Effector memory CD4-positive, alpha-beta T cell (primary cell): ENCODE results near the gene L3MBTL4.

ENCODE experiments used
- DNase-seq, 3 donors: peaks; one replicate each; pipeline ENCODE4 v3.0.0-alpha.2; 2020
- H3K27ac ChIP-seq: 2 replicates; pipeline ENCODE4 v1.7.0; 2013; ENCODE audit warnings: mild to moderate bottlenecking, low read length, moderate library complexity; ENCODE audit not compliant: insufficient read depth, poor library complexity, severe bottlenecking
- H3K27me3 ChIP-seq: replicated peaks from 2 replicates; pipeline ENCODE4 v1.7.0; 2013; ENCODE audit warnings: mild to moderate bottlenecking, low read length; ENCODE audit not compliant: insufficient read depth, control insufficient read depth, poor library complexity, severe bottlenecking
- H3K36me3 ChIP-seq: 2 replicates; pipeline ENCODE4 v1.7.0; 2013; ENCODE audit warnings: mild to moderate bottlenecking, low read length, moderate library complexity; ENCODE audit not compliant: control insufficient read depth, insufficient read depth
- H3K4me1 ChIP-seq: 2 replicates; pipeline ENCODE4 v1.7.0; 2013; ENCODE audit warnings: low read length, mild to moderate bottlenecking; ENCODE audit not compliant: control insufficient read depth, insufficient read depth, poor library complexity, severe bottlenecking
- H3K4me3 ChIP-seq: 2 replicates; pipeline ENCODE4 v1.7.0; 2013; ENCODE audit warnings: low read length, low read depth, mild to moderate bottlenecking; ENCODE audit not compliant: insufficient read depth, poor library complexity, severe bottlenecking
- H3K9me3 ChIP-seq: 2 replicates; pipeline ENCODE4 v1.7.0; 2013; ENCODE audit warnings: mild to moderate bottlenecking, low read length, moderate library complexity; ENCODE audit not compliant: control insufficient read depth
- total RNA-seq, 3 donors: gene quantifications; one replicate each; lab custom pipeline; 2026; lab: John Stamatoyannopoulos, UW

The L3MBTL4 gene
- 0.17 to 0.77 (median 0.35) reads per million in 3 donors for total RNA-seq

DNA sequence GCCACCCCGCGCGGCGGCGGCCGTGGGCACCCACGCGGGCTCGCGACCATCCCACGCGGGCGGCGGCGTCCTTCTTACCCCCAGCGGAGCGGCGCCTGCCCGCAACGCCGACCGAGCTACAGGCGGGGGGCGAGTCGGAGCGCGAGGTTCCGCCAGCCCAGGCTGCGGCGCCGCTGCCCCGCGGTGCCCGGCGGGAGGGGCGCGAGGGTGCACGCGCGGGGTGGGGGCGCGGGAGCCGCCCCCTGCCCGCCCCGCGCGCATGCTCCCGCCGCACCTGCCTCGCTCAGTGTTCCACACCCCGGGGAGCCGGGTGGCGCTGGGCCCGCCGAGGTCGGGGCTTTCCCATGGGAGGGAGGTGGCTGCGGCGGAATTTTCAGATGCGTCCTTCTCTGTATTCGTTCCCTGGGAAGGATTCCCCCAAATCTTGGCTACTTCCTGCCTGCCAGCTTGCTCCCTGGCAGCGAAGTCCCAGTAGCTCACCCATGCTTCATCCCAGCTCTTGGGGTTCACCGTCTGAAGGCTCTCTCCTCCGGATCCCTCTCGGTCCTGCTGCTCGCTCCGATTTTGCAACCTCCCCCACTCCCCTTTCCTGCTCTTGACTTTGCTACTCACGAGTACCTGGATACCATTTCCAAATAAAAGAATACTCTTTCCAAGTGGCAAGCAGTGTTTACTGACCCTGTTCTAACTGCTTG, at the start of gene L3MBTL4:
Gene L3MBTL4 (minus strand): TSS at position 189 of the 695 bp plus-strand sequence. CDS start 103,286 bp downstream, outside the sequence.
- Histone ChIP-seq H3K36me3 (no peaks in the 10 kb centered on the region), H3K27ac (no peak within 1 kb of the TSS), H3K4me3 (no peak within 1 kb of the TSS), H3K27me3 (no peaks in the 10 kb centered on the region), H3K4me1 (no peaks in the 10 kb centered on the region), H3K9me3 (no peaks in the 10 kb centered on the region)
- no peak for DNase-seq

DNA sequence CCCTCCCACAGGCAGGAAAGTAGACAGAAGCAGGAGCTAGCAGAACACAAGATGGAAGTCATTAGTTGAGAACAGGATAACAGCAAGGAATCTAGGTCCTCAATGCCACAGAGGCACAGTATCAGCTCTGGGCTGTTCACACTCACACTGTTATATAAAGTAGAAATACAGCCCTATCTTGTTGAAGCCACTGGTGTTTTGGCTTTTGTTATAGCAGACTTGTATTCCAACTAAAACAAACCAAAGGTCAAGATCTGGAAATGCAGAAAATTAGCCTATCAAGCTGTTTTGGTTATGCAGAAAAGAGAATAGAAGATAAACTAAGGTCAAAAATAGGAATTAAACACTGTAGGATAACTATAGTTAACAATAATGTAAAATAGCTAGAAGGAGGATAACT, 37.5 kb upstream of the L3MBTL4 start:
- no peak for DNase-seq
- Histone ChIP-seq H3K4me1 (no peaks in the 10 kb centered on the region), H3K9me3 (no peaks in the 10 kb centered on the region), H3K4me3 (no peak overlapping the region), H3K27me3 (no peaks in the 10 kb centered on the region), H3K36me3 (no peaks in the 10 kb centered on the region), H3K27ac (no peak overlapping the region)

DNA sequence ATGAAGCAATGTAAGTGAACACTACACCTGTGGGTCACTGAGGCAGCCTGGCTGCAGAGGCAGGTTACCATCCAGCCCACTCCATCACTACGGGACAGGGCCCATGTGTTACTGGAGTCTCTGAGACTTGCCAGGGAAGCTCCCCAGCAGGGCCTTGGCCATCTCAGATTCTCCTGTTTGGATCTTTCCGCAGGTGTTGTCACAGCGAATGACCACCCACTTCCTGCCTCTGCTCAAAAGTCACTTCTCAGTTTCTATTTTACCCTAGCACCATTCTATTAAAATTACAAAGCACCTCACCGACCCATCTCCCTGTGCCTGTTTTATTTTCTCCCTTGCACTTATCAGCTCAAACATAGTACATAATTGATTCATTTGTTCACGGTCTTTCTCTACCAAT, 34.5 kb upstream of the L3MBTL4 start:
- Histone ChIP-seq H3K36me3 (no peaks in the 10 kb centered on the region), H3K4me1 (no peaks in the 10 kb centered on the region), H3K9me3 (no peaks in the 10 kb centered on the region), H3K27ac (no peak overlapping the region), H3K4me3 (no peak overlapping the region), H3K27me3 (no peaks in the 10 kb centered on the region)
- no peak for DNase-seq

DNA sequence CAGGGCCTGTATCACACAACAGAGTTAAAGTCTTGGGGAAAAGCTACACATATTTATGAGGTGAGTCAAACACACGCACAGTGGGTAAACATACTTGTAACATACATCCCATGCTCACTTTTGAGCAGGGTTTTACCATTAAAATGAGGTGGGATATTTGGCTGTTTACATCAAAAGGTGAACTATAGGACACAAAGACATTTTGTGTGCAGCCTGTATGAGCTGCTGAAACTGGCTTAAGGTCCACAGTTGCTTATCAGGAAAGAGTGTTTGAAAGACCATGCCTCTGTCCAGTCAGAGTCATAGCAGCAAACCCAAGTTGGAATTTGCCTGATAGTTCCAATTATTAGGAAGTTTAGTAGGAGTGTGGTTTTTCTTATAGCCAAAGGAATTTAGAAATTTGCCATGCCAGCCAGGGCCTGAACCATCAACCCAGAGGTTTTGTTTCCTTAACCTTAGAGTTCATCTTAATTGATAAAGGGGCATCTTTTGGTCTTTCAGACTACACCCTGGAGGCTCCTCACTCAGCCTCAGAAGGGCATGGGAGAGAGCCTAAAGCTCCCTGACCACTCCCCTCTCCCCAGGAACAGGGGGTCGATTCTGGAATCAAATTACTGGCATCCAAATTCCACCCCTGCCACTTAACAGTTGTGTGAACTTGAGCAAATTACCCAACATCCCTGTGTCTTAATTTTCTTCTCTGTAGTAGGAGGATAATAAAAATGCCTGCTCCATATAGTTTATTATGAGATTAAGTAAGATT, 29.9 kb upstream of the L3MBTL4 start:
- Histone ChIP-seq H3K4me3 (no peak overlapping the region), H3K27me3 (no peaks in the 10 kb centered on the region), H3K4me1 (no peaks in the 10 kb centered on the region), H3K27ac (no peak overlapping the region), H3K36me3 (no peaks in the 10 kb centered on the region), H3K9me3 (no peaks in the 10 kb centered on the region)
- DNase-seq, result no peak

DNA sequence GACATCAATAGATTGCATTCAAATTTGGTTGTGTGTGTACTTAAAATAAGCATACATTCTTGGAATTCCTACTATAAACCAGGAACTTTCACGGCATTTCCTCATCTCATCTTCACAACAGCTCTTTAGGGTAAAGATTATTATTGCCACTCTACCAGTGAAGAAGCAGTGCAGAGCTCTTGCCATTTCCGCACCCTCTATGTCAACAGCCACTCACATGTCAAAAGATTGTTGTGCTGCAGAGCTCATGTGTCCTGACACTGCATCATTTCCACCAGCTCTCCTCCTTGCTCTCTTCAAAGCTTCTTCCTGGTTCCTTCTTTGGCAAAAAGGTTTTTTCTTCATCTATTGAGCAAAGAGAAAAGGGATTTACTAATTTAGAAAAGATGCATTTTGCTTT, 26.5 kb upstream of the L3MBTL4 start:
- Histone ChIP-seq H3K36me3 (no peaks in the 10 kb centered on the region), H3K27ac (no peak overlapping the region), H3K4me3 (no peak overlapping the region), H3K4me1 (no peaks in the 10 kb centered on the region), H3K27me3 (no peaks in the 10 kb centered on the region), H3K9me3 (no peaks in the 10 kb centered on the region)
- DNase-seq, result no peak

DNA sequence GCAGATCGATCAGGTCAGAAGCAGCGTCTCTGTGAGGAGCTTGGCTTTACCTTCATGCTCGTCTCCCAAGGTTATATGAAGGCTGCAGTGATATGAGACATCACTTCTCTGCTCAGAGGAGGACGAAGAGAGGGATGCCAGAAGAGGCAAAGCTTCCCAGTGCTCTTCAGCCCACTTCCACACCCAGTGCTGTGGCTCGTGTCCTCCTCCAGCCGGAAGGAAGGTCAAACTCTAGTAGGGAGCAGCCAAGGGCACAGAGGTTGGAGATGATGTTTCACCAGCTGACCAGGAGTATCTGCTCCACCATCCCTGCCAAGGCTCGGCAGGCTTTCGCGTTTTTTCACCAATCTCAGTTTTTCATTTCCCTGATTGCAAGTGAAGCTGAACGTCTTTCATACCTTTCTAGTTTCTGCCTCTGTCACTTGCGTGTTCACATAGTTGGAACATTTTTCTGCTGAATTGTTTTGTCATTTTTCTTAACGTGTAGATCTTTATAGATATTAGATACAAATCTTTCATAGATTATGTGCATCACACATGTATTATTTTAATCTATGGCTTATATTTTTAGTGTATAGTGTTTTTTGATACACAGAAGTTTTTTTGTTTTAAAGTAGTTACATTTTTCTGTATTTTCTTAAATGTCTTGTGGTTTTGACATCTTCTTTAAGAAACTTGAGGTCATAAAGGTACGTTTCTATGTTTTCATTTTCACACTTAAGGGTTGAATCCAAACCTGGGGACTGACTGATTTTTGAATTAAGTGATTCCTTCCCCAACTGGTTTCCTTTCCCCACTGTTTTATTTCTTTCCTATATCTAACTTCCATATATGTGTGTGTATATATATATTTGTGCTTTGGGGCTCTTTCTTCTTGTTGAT, 23.5 kb upstream of the L3MBTL4 start:
- DNase-seq, result no peak
- no peaks in the 10 kb centered on the region for H3K27me3 ChIP-seq
- no peaks in the 10 kb centered on the region for H3K9me3 ChIP-seq
- H3K36me3 ChIP-seq, result no peaks in the 10 kb centered on the region
- no peak overlapping the region for H3K27ac ChIP-seq
- no peaks in the 10 kb centered on the region for H3K4me1 ChIP-seq
- no peak overlapping the region for H3K4me3 ChIP-seq

DNA sequence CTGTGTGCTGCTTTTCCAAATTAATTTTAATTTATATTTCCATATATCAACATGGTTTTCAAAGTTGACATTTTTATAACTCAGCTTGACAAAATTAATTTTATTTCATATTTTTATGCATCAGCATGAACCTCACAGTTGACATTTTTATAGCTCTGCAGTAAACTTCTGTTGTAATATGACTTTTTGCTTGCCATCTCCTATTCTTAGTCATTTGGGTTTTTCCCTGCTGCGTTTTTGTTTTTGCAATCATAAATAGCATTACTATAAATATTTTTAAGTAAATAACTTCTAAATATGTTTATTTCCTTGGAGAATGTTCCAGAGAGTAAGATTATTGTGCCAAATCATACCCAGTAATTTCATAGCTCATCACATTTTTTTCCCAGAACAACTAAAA, 21.0 kb upstream of the L3MBTL4 start:
- H3K27me3 ChIP-seq, result no peaks in the 10 kb centered on the region
- no peak overlapping the region for H3K27ac ChIP-seq
- no peak for DNase-seq
- no peak overlapping the region for H3K4me3 ChIP-seq
- H3K36me3 ChIP-seq, result no peaks in the 10 kb centered on the region
- no peaks in the 10 kb centered on the region for H3K4me1 ChIP-seq
- H3K9me3 ChIP-seq, result no peaks in the 10 kb centered on the region

GRCh38 chr18:6434987-6435709, 20.4 kb upstream of the L3MBTL4 start:
- H3K4me3 ChIP-seq, result no peak overlapping the region
- no peaks in the 10 kb centered on the region for H3K9me3 ChIP-seq
- H3K4me1 ChIP-seq, result no peaks in the 10 kb centered on the region
- no peaks in the 10 kb centered on the region for H3K27me3 ChIP-seq
- DNase-seq, result no peak
- no peaks in the 10 kb centered on the region for H3K36me3 ChIP-seq
- no peak overlapping the region for H3K27ac ChIP-seq

GRCh38 chr18:6434481-6434880, 19.8 kb upstream of the L3MBTL4 start:
- no peak for DNase-seq
- Histone ChIP-seq H3K27me3 (no peaks in the 10 kb centered on the region), H3K9me3 (no peaks in the 10 kb centered on the region), H3K36me3 (no peaks in the 10 kb centered on the region), H3K27ac (no peak overlapping the region), H3K4me3 (no peak overlapping the region), H3K4me1 (no peaks in the 10 kb centered on the region)
